ENCODE data around the gene ALPL.

DNA sequence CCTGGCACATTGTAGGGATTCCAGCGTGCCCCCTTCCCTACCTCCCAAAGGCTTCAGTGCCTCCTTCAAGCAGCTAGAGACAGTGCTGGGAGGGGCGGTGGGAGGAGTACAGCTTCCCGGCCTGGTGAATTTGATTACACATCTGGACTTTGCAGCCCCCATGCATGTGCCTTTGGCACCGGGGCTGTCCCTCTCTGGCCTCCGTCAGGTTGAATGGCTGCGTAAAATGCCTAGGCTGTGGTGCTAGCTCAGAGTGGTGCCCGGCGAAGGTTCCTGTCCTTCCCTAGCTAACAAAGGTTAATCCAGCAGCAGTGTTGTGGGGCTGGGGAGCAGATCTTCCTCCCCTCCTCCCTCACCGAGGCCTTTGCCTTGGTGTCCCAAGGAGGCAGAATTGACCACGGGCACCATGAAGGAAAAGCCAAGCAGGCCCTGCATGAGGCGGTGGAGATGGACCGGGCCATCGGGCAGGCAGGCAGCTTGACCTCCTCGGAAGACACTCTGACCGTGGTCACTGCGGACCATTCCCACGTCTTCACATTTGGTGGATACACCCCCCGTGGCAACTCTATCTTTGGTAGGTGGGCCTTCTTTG is 66.2 kb downstream of the ALPL start:
- no peak for TF ChIP-seq CTCF (IDR thresholded peaks at IDR 0.05; ENCODE audit: insufficient read depth, low read length, poor library complexity, severe bottlenecking)
- no peak for TF ChIP-seq EZH2phosphoT487 (conservative IDR thresholded peaks at IDR 0.05; ENCODE audit: low read length)
